HepG2 (cell line): ENCODE data around the gene AGTRAP.

Source experiments
- CENPX ChIP-seq: sonication (generic); formaldehyde crosslinking; IDR thresholded peaks from 2 replicates; pipeline ENCODE4 v1.9.0; 2021; ENCODE audit warnings: mild to moderate bottlenecking, missing genetic modification reagents, moderate library complexity
- CTCF ChIP-seq: sonication (generic); formaldehyde crosslinking; IDR thresholded peaks from 2 replicates; pipeline ENCODE4 v1.5.0; 2020; ENCODE audit warnings: mild to moderate bottlenecking, missing genetic modification reagents, moderate library complexity
- GABPA ChIP-seq, 2 experiments: IDR thresholded peaks; 2 replicates each; pipeline ENCODE4 v1.6.1; 2011 to 2016; ENCODE audit warnings: low read depth in 2 of 2, low read length in 1 of 2, missing biosample characterization in 1 of 2, missing genetic modification characterization in 1 of 2
- IKZF5 ChIP-seq: IDR thresholded peaks from 2 replicates; pipeline ENCODE4 v1.6.1; 2018; ENCODE audit warnings: missing genetic modification reagents, mild to moderate bottlenecking, missing compliant biosample characterization
- KLF6 ChIP-seq: IDR thresholded peaks from 2 replicates; pipeline ENCODE4 v1.8.0; 2016; ENCODE audit warnings: missing biosample characterization, missing genetic modification reagents
- POLR2A ChIP-seq, 2 experiments: IDR thresholded peaks; 2 replicates each; pipeline ENCODE4 v1.6.1; 2011; ENCODE audit warnings: low read depth in 2 of 2, low read length in 2 of 2, mild to moderate bottlenecking in 1 of 2, moderate library complexity in 1 of 2; ENCODE audit not compliant: insufficient read depth in 1 of 2
- POLR2AphosphoS5 ChIP-seq: IDR thresholded peaks from 2 replicates; pipeline ENCODE4 v1.6.1; 2012; ENCODE audit warnings: low read depth, low read length
- RARA ChIP-seq: IDR thresholded peaks from 2 replicates; pipeline ENCODE4 v1.6.1; 2016; ENCODE audit warnings: missing genetic modification reagents, missing compliant biosample characterization
- SMAD1 ChIP-seq: sonication (generic); formaldehyde crosslinking; IDR thresholded peaks from 2 replicates; pipeline ENCODE4 v1.4.0; 2020; ENCODE audit warnings: missing genetic modification reagents, low read depth, mild to moderate bottlenecking, borderline replicate concordance
- ZNF121 ChIP-seq: sonication (generic); formaldehyde crosslinking; IDR thresholded peaks from 2 replicates; pipeline ENCODE4 v1.5.0; 2020; ENCODE audit warnings: mild to moderate bottlenecking, missing genetic modification reagents

GRCh38 chr1:11778336-11778735 is 42.4 kb downstream of the AGTRAP start:
- TF ChIP-seq KLF6 (CRISPR knock-in tag) (no peak), SMAD1 (no peak), CTCF (CRISPR knock-in tag) (no peak), ZNF121 (CRISPR knock-in tag) (no peak), POLR2AphosphoS5 (no peak), CENPX (CRISPR knock-in tag) (no peak), RARA (CRISPR knock-in tag) (no peak), GABPA (IDR thresholded peaks at IDR 0.05; ENCODE audit: low read depth, low read length) (no peak), GABPA (CRISPR knock-in tag; IDR thresholded peaks at IDR 0.05; ENCODE audit: low read depth) (no peak), IKZF5 (CRISPR knock-in tag) (no peak), POLR2A (IDR thresholded peaks at IDR 0.05; ENCODE audit: insufficient read depth in 1 of 2, low read depth in 2 of 2, low read length in 2 of 2) (no peak)
